ENCODE results near the gene ENAH. TPM values are rescaled to one million over a fixed set of nuclear protein-coding genes. Genes with fewer than 3 reads are reported as not detected.

ENAH gene
- total RNA-seq, 1 experiment from 2014 or later = 285 TPM

GRCh38 chr1:225645194-225645895 is 7.6 kb downstream of the ENAH start:
- Histone ChIP-seq H2AK5ac (ENCODE audit: insufficient read length, low read length) (no peak overlapping the region), H3K79me2 (ENCODE audit: insufficient read depth, low read length) (peaks cover 70% of the 10 kb centered on the region), H2BK120ac (ENCODE audit: low read depth, low read length, poor library complexity, severe bottlenecking) (no peak overlapping the region), H2BK20ac (ENCODE audit: low read depth, low read length, poor library complexity, severe bottlenecking) (no peak overlapping the region), H3K27me3 (ENCODE audit: insufficient read depth, low read length) (no peaks in the 10 kb centered on the region), H3K23ac (ENCODE audit: insufficient read length, low read depth, low read length) (no peak overlapping the region), H2AFZ (ENCODE audit: low read length) (no peak overlapping the region), H4K5ac (ENCODE audit: insufficient read length, low read depth, low read length) (no peak overlapping the region), H2BK15ac (ENCODE audit: low read depth, low read length) (no peak overlapping the region), H3K14ac (ENCODE audit: insufficient read depth, low read length) (no peak overlapping the region), H3K23me2 (ENCODE audit: insufficient read length, low read depth, low read length, poor library complexity, severe bottlenecking) (no peaks in the 10 kb centered on the region), H3K4ac (ENCODE audit: low read depth, low read length) (no peak overlapping the region), H3K4me1 (ENCODE audit: insufficient read depth, low read length) (no peaks in the 10 kb centered on the region; the same call in 1 of the 2 replicates), H3T11ph (ENCODE audit: low read length) (no peak overlapping the region), H3K27ac (ENCODE audit: insufficient read length, low read depth, low read length) (no peak overlapping the region), H3K18ac (ENCODE audit: insufficient read length, low read depth, low read length) (no peak overlapping the region), H4K8ac (replicated peaks; ENCODE audit: insufficient read length, low read depth, low read length) (no peak overlapping the region), H3K9ac (ENCODE audit: extremely low read depth, insufficient read length, low read length) (no peak overlapping the region), H4K20me1 (ENCODE audit: control insufficient read depth, insufficient read depth, insufficient read length) (no peaks in the 10 kb centered on the region), H2BK5ac (ENCODE audit: insufficient read length, low read length) (no peak overlapping the region), H3K4me2 (ENCODE audit: insufficient read depth, insufficient read length, low read length) (no peak overlapping the region), H4K91ac (ENCODE audit: insufficient read length, low read depth, low read length) (no peak overlapping the region), H3K56ac (ENCODE audit: insufficient read length, low read depth, low read length) (no peak overlapping the region), H3K9me3 (ENCODE audit: control insufficient read depth, low read depth, low read length) (no peaks in the 10 kb centered on the region), H2BK12ac (ENCODE audit: insufficient read length, low read depth, low read length) (no peak overlapping the region), H3K79me1 (ENCODE audit: insufficient read depth, low read depth, low read length, poor library complexity, severe bottlenecking) (peaks cover 3% of the 10 kb centered on the region)
- Mint-ChIP-seq H3K27me3 (ENCODE audit: low read depth) (no peaks in the 10 kb centered on the region), H3K4me3 (no peak overlapping the region), H3K9me3 (peaks cover 0 to 6% of the 10 kb centered on the region in 2 experiments; a peak in 3 of 5 replicates), H3K36me3 (ENCODE audit: insufficient read depth in 1 of 3, low read depth in 3 of 3) (peaks cover 22 to 58% (median 48%) of the 10 kb centered on the region in 3 experiments), H3K27ac (no peak overlapping the region), H3K4me1 (peaks cover 35 to 43% of the 10 kb centered on the region in 2 experiments)
- TF ChIP-seq, protein P1, sequence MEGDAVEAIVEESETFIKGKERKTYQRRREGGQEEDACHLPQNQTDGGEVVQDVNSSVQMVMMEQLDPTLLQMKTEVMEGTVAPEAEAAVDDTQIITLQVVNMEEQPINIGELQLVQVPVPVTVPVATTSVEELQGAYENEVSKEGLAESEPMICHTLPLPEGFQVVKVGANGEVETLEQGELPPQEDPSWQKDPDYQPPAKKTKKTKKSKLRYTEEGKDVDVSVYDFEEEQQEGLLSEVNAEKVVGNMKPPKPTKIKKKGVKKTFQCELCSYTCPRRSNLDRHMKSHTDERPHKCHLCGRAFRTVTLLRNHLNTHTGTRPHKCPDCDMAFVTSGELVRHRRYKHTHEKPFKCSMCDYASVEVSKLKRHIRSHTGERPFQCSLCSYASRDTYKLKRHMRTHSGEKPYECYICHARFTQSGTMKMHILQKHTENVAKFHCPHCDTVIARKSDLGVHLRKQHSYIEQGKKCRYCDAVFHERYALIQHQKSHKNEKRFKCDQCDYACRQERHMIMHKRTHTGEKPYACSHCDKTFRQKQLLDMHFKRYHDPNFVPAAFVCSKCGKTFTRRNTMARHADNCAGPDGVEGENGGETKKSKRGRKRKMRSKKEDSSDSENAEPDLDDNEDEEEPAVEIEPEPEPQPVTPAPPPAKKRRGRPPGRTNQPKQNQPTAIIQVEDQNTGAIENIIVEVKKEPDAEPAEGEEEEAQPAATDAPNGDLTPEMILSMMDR (conservative IDR thresholded peaks at IDR 0.05) = no peak
- no peak for DNase-seq
- WGBS (ENCODE audit: extremely low coverage, insufficient read length, low lambda C conversion rate) = no CpG with 5 or more reads among the region's 6 CpGs
